Right lobe of liver (tissue), 6 donors: ENCODE measurements around the gene ANKRD63. TPM values are rescaled to one million over a fixed set of nuclear protein-coding genes. Genes with fewer than 3 reads are reported as not detected.

Experiments
- ATAC-seq, 4 donors: fragments of 200-7000 bp; cut with Tn5 transposase; one replicate each; pipeline ENCODE4 v1.9.1; 2020; ENCODE audit warnings: mild to moderate bottlenecking in 4 of 4, moderate library complexity in 4 of 4
- DNase-seq, 3 donors: peaks; one replicate each; pipeline ENCODE4 v3.0.0-alpha.2; 2020
- H3K27ac ChIP-seq, 3 donors: fragments of 200-600 bp; one replicate each; pipeline ENCODE4 v1.8.0; 2022
- H3K27me3 ChIP-seq, 2 donors: fragments of 200-600 bp; one replicate each; pipeline ENCODE4 v1.8.0; 2022
- H3K36me3 ChIP-seq, 4 donors: fragments of 200-600 bp; sonication (generic) in 1 of 4; one replicate each; pipeline versions ENCODE4 v1.5.1 to v1.8.0; 2017 to 2022; ENCODE audit warnings: control low read depth in 1 of 4
- H3K4me1 ChIP-seq, 4 donors: fragments of 200-600 bp; sonication (generic) in 1 of 4; one replicate each; pipeline versions ENCODE4 v1.5.1 to v1.8.0; 2017 to 2022; ENCODE audit warnings: control low read depth in 1 of 4
- H3K4me3 ChIP-seq, 3 donors: fragments of 200-600 bp; one replicate each; pipeline ENCODE4 v1.8.0; 2022
- H3K9me3 ChIP-seq, 4 donors: fragments of 200-600 bp; sonication (generic) in 1 of 4; one replicate each; pipeline versions ENCODE4 v1.5.1 to v1.8.0; 2017 to 2022; ENCODE audit warnings: control low read depth in 1 of 4
- CTCF ChIP-seq, 4 donors: fragments of 200-600 bp in 3 of 4; fragments of 450-650 bp in 1 of 4; IDR thresholded peaks; one replicate each; pipeline versions ENCODE4 v1.5.1 to v1.8.0; 2016 to 2022; ENCODE audit warnings: antibody characterized with exemption in 4 of 4, mild to moderate bottlenecking in 2 of 4
- POLR2A ChIP-seq: fragments of 450-650 bp; IDR thresholded peaks from one replicate; pipeline ENCODE4 v1.6.1; 2017; ENCODE audit warnings: antibody characterized with exemption, mild to moderate bottlenecking
- WGBS: methylation state at CpG from one replicate; pipeline ENCODE4 v1.1.6; 2018; ENCODE audit warnings: low coverage, low lambda C conversion rate; ENCODE audit not compliant: insufficient coverage; ENCODE audit errors: missing lambda C conversion rate; 5-methylcytosine and 5-hydroxymethylcytosine counted together
- intact Hi-C, 2 donors: fragments of 100-400 bp; cut with DNase I; formaldehyde crosslinking; loops; one replicate each; pipeline versions ENCODE4 v1.11.2 to v1.14.1; 2022
- total RNA-seq, 6 experiments: library from RNA; depleted of rRNA in 2 of 6; stranded (reverse); fragments of >200 nt in 2 of 6; fragmentation: NEBNext Ultra II Directional in 3 of 6; extraction: Animal tissue kit (Norgen Biotek cat#: 25700) in 3 of 6; gene quantifications; one replicate each; pipeline versions ENCODE4 v1.1.0 to v1.2.4, GENCODE V29; 2016 to 2023
- donor health status: DM: no; HTN: yes; CAD: no.
- donor health status: DM: no; HTN: no; CAD: no.
- donor health status: DM: no; HTN: no; CAD: no.
- donor health status: DM: no; HTN: yes; CAD: no.
- donor health status: DM: no; HTN: yes; CAD: no.

Gene ANKRD63
- total RNA-seq, 6 experiments from 2014 or later: 0.24 TPM; not detected in 5

GRCh38 chr15:40281057-40281800 lies 1.6 kb downstream of the ANKRD63 start:
- no peaks in the 10 kb centered on the region for H3K36me3 ChIP-seq
- no peak for ATAC-seq
- no peaks in the 10 kb centered on the region for H3K9me3 ChIP-seq
- WGBS: 63% methylated on average over 7 of the region's 43 CpGs
- peaks cover 0 to 27% of the 10 kb centered on the region in 2 donors for H3K27me3 ChIP-seq
- TF ChIP-seq POLR2A: no peak
- no peak for TF ChIP-seq CTCF (IDR thresholded peaks at IDR 0.05)
- intact Hi-C loops: no loop called here
- DNase-seq: no peak
- H3K4me3 ChIP-seq: no peak overlapping the region
- no peak overlapping the region for H3K27ac ChIP-seq
- H3K4me1 ChIP-seq: peaks cover 0 to 17% (median 0%) of the 10 kb centered on the region in 4 donors

- 47% methylated on average over 28 of the region's 30 CpGs for WGBS
- no peak for ATAC-seq
- H3K27ac ChIP-seq: no peak overlapping the region
- intact Hi-C loops: no loop called here
- no peaks in the 10 kb centered on the region for H3K9me3 ChIP-seq
- H3K4me3 ChIP-seq: no peak overlapping the region
- DNase-seq: no peak
- no peaks in the 10 kb centered on the region for H3K36me3 ChIP-seq
- peaks cover 0 to 17% (median 0%) of the 10 kb centered on the region in 4 donors for H3K4me1 ChIP-seq
- TF ChIP-seq POLR2A: no peak
- H3K27me3 ChIP-seq: peaks cover 0 to 27% of the 10 kb centered on the region in 2 donors
Observed at GRCh38 chr15:40280260-40281056, 2.4 kb downstream of the ANKRD63 start.

- ATAC-seq (peak; percentile 66 to 73 (median 71)), DNase-seq (peak; percentile 78 to 84 (median 84))
- Histone ChIP-seq H3K27me3 (peaks cover 0 to 27% of the 10 kb centered on the region in 2 donors), H3K4me1 (peaks cover 0 to 17% (median 0%) of the 10 kb centered on the region in 4 donors), H3K36me3 (no peaks in the 10 kb centered on the region), H3K9me3 (no peaks in the 10 kb centered on the region), H3K4me3 (no peak overlapping the region), H3K27ac (no peak overlapping the region)
- intact Hi-C loops: loop anchor here (5.0 to 10.0 kb wide), 3 partner anchors 62 to 237 kb away; no protein-coding TSS in a partner anchor
- TF ChIP-seq POLR2A (no peak), CTCF (IDR thresholded peaks at IDR 0.05) (peak; percentile 87 to 100 (median 99))
- WGBS: 26% methylated on average over 17 of the region's 40 CpGs
Observed at GRCh38 chr15:40279437-40280141, 3.3 kb downstream of the ANKRD63 start.

- Histone ChIP-seq H3K36me3 (no peaks in the 10 kb centered on the region), H3K4me1 (peaks cover 0 to 15% (median 0%) of the 10 kb centered on the region in 4 donors), H3K4me3 (no peak overlapping the region), H3K27me3 (peaks cover 0 to 23% of the 10 kb centered on the region in 2 donors), H3K27ac (no peak overlapping the region), H3K9me3 (no peaks in the 10 kb centered on the region)
- intact Hi-C loops: loop anchor here (5.0 to 10.0 kb wide), 3 partner anchors 61 to 236 kb away; no protein-coding TSS in a partner anchor
- TF ChIP-seq POLR2A (no peak), CTCF (IDR thresholded peaks at IDR 0.05) (no peak)
- DNase-seq (no peak), ATAC-seq (no peak)
- 63% methylated on average over 5 of the region's 10 CpGs for WGBS
Observed at GRCh38 chr15:40278026-40278425, 4.8 kb downstream of the ANKRD63 start.
